Ecto neural progenitor cell (in vitro differentiated cells): ENCODE measurements around the gene SMPD3.
A peak's percentile ranks its signal among the peaks of the same experiment; 100 is the strongest.

ENCODE experiments used
- DNase-seq: peaks from one replicate; pipeline ENCODE4 v3.0.0-alpha.2; 2018; ENCODE audit warnings: low spot score

The SMPD3 gene

DNA sequence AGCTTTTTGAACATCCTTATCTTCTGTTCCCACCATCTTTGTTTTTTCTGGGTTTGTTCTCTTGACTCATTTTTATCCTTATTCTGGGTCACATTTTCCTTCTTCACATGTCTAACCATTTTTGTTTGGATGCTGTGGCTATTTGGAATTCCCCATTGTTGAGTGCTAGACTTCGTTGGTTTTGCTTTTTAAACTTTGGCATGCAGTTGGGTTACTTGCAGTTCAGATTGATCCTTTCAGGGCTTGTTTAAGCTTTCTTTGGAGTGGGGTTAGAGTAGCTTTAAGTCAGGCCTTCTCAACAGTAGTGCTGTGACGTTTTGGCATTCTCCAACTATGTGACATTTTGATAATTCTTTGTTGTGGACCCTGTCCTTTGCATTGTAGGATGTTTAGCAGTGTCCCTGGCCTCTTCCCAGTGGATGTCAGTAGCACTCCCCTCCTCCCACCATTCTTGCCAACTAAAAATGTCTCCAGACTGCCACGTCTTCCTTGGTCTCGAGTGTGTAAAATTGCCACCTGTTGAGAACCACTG is 116.4 kb downstream of the SMPD3 start:
- DNase-seq: no peak

DNA sequence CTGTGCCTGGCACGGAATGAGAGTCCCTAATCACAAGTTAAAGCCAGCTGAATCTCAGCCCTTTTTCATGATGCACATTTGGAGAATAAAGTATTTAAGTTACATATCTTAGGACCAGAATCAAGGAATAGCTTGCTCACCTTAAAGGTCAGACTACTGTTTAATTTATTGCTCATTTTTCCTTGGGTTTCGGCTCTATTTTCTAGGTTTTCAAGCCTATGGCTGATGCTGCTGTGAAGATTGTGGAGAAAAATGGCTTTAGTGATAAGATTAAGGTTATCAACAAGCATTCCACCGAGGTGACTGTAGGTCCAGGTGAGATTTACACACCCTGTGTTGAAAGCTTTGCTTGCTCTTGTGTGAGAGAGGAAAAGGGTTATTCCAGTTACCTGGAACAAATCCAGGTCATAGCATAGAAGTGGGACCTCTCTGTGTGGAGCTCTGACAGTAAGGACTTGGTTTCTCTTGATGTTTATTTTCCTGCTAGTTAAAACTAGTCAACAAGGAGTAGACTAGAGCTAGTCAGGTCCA is 119.4 kb downstream of the SMPD3 start:
- DNase-seq: no peak

DNA sequence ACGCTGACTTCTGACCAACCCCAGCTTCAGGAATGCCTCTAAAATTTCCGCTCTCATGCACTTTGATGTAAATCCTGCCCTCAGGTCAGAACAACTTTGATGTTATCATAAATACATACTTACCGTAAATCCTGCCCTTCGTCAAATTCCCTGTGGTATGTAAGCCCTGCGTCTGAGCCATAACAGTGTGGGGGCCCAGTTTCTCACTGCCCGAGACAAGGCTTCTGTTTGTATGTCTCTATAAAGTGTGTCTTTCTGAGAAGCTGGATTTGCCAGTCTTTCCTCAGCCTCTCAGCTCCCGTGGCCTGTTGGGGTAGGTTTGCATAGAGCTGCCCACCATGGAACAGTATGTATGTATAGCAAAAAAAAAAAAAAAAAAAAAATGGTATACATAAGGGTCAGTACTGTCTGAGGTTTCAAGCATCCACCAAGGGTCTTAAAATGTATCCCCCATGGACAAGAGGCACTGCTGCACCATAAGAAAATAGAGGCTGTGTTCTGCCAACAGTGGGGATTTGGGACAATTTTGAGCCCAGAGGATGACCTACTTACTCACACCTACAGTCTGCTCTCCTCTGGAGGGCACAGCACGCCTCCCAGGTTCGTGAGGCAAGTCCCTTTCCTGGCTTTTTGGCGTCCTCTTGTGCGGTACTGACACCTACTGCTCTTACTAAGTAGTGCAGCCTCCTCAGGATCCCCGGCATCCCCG is 120.0 kb downstream of the SMPD3 start:
- DNase-seq: peak; percentile 83

GRCh38 chr16:68324780-68325357 is 123.4 kb downstream of the SMPD3 start:
- no peak for DNase-seq

DNA sequence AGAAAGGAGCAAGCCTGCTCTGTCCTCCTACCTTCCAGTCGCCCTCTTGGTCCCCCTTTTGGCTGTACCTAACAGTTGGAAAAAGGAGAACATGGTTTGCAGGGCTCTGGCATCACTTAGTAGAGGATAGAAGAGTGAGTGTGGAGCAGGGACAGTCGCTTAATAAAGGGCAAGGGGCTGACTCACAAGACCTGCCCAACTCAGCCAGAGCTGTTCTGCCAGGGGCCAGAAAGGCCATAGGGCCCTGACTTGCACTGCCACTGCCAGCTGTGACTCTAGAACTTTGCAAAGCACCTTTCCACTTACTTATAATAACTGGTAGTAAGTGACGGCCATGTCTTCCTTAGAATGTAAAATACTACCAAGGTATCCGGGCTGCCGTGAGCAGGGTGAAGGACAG is 124.0 kb downstream of the SMPD3 start:
- no peak for DNase-seq

GRCh38 chr16:68319185-68319908 is 129.0 kb downstream of the SMPD3 start:
- DNase-seq: no peak

- DNase-seq: no peak
Measured at GRCh38 chr16:68313116-68313515, 135.2 kb downstream of the SMPD3 start.

DNA sequence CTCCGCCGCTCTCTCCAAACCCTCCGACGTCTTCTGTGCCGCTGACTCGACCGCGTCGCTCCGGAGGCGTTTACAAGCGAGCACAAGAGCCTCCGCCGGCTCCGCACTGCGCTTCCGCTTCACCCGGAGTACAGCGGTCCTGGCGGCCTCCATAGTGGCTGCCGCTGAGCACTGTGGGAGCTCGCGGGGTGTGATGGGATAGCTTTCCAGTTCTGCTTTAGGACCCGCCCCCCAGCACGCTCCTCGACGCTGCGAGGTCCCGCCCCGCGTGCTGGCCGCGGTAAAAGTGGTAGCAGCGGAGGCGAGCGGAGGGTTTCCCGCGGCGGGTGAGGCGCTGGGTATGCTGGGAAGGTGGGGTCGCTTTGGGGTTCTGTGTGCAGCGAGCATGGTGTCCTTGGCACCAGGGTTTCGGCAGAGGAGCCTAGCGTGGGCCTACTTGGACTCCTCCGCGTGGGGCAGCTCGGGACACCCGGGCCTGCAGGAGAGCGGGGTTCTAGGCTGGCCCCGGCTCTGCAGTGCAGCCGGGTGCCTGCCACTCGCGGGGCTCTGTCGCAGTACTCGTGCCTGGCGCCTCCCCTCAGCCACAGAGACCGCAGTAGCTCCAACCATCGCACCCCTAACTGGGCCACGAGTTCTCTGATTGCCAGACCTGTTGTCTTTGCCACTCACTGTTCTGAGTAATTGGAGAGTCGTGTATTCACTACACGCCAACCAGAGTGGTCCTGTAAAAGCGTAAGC is 137.4 kb downstream of the SMPD3 start, which contains the start of the genes PRMT7 and SLC7A6OS:
TSS of gene PRMT7 (plus strand) at position 246 of the 738 bp plus-strand sequence. CDS start 4,961 bp downstream, outside the sequence.
TSS of gene SLC7A6OS (minus strand) at position 173 of the 738 bp plus-strand sequence. CDS start at position 153, 20 bp downstream.
- DNase-seq: peak; percentile 95

DNA sequence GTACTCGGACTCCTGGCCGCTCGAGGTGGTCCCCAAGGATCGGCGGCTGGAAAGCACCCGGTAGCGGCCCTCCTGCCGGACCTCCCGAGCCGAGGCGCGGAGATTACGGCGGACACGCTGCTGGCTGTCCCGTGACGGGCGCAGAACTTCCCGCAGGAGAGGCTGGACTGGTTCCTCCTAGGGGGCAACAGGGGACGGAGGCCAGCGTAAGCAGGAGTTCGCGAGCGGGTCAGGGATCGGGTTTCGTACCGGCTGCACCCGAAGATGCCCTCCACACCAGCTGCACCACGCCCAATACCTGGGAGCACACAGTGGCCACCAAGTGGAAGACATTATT is 137.9 kb downstream of the SMPD3 start:
- DNase-seq: no peak

DNA sequence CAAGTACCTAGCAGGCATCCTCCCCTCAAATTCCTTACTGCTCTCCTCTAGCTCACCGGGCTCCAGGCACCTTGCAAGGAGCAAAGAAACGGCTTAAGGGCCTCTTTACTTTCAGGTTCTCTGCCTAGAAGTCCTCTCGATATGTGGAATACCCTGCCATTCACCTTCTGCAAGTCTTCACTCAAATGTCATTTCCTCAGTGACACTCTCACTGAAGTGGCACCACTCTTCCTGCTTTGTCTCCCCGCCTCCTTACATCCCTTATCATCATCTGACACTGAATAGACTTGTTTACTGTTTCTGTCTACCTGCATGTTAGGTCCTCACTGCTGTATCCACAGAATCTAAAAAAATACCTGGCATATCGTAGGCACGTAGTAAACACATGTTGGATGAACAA is 138.5 kb downstream of the SMPD3 start:
- no peak for DNase-seq
